GM18519 (cell line): ENCODE measurements around the gene IER5L.
"Not testable (repeated sequence)": the region's sequence is repeated elsewhere in the genome, so short reads cannot be mapped to it uniquely, and the experiment has no call there.

ENCODE experiments used
- ATAC-seq: cut with Tn5 transposase; IDR thresholded peaks from one replicate; pipeline ENCODE4 v1.9.1; 2021; ENCODE audit warnings: mild to moderate bottlenecking, moderate library complexity; ENCODE audit not compliant: unreplicated experiment, low FRiP score

IER5L gene

GRCh38 chr9:129141066-129142041 lies 36.7 kb downstream of the IER5L start:
- no peak for ATAC-seq

- ATAC-seq = peak; percentile 23
These were observed 37.5 kb downstream of the IER5L start for GRCh38 chr9:129140397-129141065.

DNA sequence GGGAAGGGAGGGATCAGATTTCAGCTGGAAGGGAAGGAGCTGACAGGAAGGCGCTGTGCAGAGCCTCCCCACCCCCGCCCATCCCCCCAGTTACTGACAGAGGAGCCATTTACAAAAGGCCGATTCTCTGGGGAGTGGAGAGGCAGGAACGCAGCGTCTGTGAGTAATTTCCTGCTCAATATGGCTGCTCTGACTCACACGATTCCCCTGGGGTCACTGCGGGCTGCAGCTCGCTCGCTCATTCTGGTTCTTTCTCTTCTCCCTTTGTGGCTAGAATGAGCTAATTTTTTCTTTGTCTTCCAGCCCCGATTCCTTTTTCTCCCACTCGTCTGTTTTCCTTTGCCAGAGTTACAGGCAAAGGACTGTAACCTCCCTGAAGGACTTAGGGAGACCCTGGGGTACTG lies 38.1 kb downstream of the IER5L start:
- ATAC-seq = peak; percentile 35

DNA sequence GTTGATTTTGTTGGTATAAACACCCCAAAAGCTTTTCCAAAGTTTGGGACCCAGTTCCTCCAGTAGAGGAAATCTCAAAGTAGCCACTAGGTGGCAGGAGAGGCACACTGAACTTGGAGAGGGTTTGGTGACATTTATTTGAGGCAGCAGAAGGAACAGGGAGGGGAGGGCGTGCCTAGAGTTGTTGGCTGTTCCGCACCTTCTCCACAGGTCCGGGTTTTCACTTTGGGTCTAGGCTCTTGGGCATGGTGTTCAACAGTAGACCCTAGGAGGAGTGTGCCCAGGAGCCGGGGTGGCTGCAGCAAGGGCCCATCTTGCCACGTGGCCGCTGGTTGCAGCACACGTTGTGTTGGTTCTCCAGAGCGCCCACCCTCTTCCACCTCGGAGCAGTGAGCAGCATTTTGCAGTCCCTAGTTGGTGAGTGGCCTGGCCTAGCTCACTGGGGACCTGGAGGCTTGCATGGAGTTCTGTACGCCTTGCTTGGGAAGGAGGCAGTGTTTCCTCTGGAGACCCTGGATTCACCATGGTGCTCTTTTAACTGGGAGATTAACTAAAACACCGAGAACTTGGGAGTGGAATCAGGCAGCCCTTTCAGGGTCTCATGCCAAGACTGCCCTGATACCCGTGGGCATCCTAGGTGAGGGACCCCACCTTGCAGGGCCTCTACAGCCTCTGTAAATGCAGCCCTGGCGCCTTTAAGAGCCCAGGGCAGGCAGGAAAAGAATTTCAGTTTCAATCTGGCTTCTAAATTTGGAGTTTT lies 38.6 kb downstream of the IER5L start:
- ATAC-seq = no peak

- ATAC-seq = no peak
These were observed 39.4 kb downstream of the IER5L start for GRCh38 chr9:129138476-129139232.

DNA sequence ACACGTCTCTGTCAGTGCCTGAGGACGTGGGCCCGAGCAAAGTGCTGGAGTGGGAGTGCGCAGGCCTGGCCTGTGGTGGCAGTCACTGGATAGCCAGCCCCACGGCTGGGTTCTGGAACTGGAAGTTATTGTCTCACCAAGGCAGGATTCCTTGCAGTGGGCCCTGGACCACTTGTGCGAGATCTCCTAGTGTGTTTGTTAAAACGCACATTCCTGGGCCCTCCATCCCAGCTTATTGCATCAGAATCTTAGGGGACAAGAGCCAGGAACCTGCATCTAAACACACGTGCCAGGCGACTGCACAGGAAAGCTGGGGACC lies 40.0 kb downstream of the IER5L start:
- no peak for ATAC-seq

DNA sequence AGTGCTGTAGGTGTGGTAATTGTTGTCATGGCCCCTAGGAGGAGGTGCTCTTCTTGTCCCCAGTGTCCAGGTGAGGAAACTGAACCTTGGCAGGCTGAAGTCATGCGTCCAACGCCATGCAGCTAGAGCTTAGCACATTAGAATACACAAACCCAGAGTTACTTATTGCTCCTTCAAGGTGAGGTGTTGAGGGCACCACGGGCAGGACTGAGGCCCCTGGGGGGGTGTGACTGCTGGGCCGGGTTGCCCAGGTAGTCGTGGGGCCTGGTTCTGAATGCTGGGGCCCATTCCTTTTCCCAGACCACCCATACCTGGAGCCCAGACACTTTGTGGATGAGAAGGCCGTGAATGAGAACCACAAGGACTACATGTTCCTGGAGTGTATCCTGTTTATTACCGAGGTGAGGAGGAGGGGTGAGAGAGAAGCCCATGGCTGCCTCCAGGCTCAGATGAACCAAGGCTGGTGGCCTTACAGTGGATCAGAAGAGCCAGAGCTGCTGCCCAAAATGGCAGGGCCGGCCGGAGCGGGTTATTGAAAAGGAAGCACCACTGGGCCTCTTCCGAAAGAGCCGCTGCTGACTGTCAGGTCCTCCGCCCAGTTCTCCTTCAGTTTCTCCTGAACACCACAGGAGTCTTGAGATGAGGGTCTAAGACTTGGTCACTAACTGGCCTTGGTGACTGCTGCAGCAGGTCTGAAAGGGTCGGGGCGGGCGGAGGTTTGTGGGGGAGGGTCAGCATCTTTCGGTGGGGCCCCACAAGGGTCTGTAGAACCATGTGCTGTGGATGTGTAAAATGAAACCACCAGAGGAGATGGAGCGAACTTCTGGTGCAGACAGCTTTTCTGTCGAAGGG lies 40.5 kb downstream of the IER5L start:
- ATAC-seq = no peak

GRCh38 chr9:129136446-129137035 lies 41.5 kb downstream of the IER5L start:
- no peak for ATAC-seq

GRCh38 chr9:129135476-129135875 lies 42.6 kb downstream of the IER5L start:
- no peak for ATAC-seq

GRCh38 chr9:129133082-129133481 lies 45.0 kb downstream of the IER5L start:
- no peak for ATAC-seq

GRCh38 chr9:129131300-129132145 lies 46.5 kb downstream of the IER5L start:
- ATAC-seq = no peak

- ATAC-seq = no peak
These were observed 47.3 kb downstream of the IER5L start for GRCh38 chr9:129130791-129131190.

DNA sequence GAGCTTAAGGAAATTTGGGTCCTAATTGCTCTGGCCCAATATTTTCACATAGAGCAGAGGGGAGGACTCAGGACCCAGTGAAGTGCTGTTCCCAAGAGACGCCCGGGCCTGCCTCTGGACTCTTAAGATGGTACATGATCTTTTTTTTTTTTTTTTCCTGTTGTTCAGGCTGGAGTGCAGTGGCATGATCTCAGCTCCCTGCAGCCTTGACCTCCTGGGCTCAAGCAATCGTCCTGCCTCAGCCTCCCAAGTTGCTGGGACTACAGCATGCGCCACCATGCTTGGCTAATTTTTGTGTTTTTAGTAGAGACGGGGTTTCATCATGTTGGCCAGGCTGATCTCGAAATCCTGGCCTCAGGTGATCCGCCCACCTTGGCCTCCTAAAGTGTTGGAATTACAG lies 47.8 kb downstream of the IER5L start:
- not testable (repeated sequence) for ATAC-seq

DNA sequence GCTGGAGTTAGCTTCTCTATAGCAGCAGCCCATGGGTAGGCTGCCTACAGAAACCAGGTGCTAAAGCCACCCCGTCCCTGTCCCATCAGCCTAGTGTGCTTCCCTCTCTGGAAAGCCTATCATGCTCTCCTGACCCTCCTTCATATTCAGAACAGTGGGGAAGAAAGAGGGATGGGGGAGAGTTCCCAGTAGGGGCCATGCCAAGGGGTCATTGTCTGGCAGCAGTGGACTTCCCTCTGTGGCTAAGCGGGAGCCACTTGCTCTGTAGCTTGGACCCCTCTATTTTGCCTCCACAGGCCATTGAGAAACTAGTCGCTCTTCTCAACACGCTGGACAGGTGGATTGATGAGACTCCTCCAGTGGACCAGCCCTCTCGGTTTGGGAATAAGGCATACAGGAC lies 49.4 kb downstream of the IER5L start:
- ATAC-seq = no peak

GRCh38 chr9:129126749-129127618 lies 51.1 kb downstream of the IER5L start:
- no peak for ATAC-seq
